ENCODE data around the gene ACVR1.

- TF ChIP-seq CTCF (IDR thresholded peaks at IDR 0.05) (no peak), POLR2AphosphoS5 (IDR thresholded peaks at IDR 0.05; ENCODE audit: low read depth, low read length) (no peak), SIN3A (IDR thresholded peaks at IDR 0.05; ENCODE audit: borderline replicate concordance, insufficient read depth, low read depth, low read length) (no peak), REST (IDR thresholded peaks at IDR 0.05; ENCODE audit: insufficient read depth in 1 of 2, low read depth in 2 of 2, low read length in 1 of 2) (no peak), TCF7L2 (IDR thresholded peaks at IDR 0.05; ENCODE audit: low read depth, low read length) (no peak)
Measured at GRCh38 chr2:157819761-157820160, 56.4 kb downstream of the ACVR1 start.

Data from Panc1 (cell line).